Naive B cell (primary cell): ENCODE results near the gene PSG4. TPM values are rescaled to one million over a fixed set of nuclear protein-coding genes. Genes with fewer than 3 reads are reported as not detected.
"Not testable (repeated sequence)": the region's sequence is repeated elsewhere in the genome, so short reads cannot be mapped to it uniquely, and the experiment has no call there.

Source experiments
- ATAC-seq, 2 donors: fragments of 150-1000 bp; cut with Tn5 transposase; 2 replicates each; pipeline ENCODE4 v1.10.0; 2021; ENCODE audit warnings: low read depth in 2 of 2, mild to moderate bottlenecking in 2 of 2, moderate library complexity in 2 of 2
- DNase-seq: peaks from one replicate; pipeline ENCODE4 v3.0.0; 2022
- H3K27ac Mint-ChIP-seq, 6 donors: one replicate each; pipeline ENCODE4 v1.8.0; 2020 to 2022; ENCODE audit warnings: mild to moderate bottlenecking in 6 of 6, mixed read lengths in 6 of 6, moderate library complexity in 5 of 6, inconsistent platforms in 2 of 6
- H3K27me3 Mint-ChIP-seq, 3 donors: one replicate each; pipeline ENCODE4 v1.8.0; 2021 to 2022; ENCODE audit warnings: mixed read lengths in 3 of 3, mild to moderate bottlenecking in 1 of 3
- H3K36me3 Mint-ChIP-seq, 2 donors: one replicate each; pipeline ENCODE4 v1.8.0; 2020 to 2022; ENCODE audit warnings: mixed read lengths in 2 of 2, inconsistent platforms in 1 of 2, mild to moderate bottlenecking in 1 of 2
- H3K4me1 Mint-ChIP-seq, 3 donors: one replicate each; pipeline ENCODE4 v1.8.0; 2020 to 2022; ENCODE audit warnings: mixed read lengths in 3 of 3, inconsistent platforms in 1 of 3, mild to moderate bottlenecking in 1 of 3, moderate library complexity in 1 of 3
- H3K4me3 Mint-ChIP-seq, 8 donors: one replicate each; pipeline ENCODE4 v1.8.0; 2020 to 2022; ENCODE audit warnings: mild to moderate bottlenecking in 8 of 8, mixed read lengths in 8 of 8, moderate library complexity in 8 of 8, inconsistent platforms in 2 of 8
- H3K9me3 Mint-ChIP-seq, 7 donors: one replicate each; pipeline ENCODE4 v1.8.0; 2020 to 2022; ENCODE audit warnings: mixed read lengths in 7 of 7, mild to moderate bottlenecking in 5 of 7, inconsistent platforms in 2 of 7, moderate library complexity in 1 of 7
- polyA plus RNA-seq, 6 donors: library from polyadenylated mRNA; unstranded; fragments of 300-500 nt; fragmentation: Illumina TruSeq; gene quantifications; one replicate each; pipeline ENCODE4 v1.2.3, GENCODE V29; 2021; ENCODE audit warnings: low read depth in 6 of 6

Gene PSG4
- polyA plus RNA-seq, 6 donors from 2014 or later = not detected

DNA sequence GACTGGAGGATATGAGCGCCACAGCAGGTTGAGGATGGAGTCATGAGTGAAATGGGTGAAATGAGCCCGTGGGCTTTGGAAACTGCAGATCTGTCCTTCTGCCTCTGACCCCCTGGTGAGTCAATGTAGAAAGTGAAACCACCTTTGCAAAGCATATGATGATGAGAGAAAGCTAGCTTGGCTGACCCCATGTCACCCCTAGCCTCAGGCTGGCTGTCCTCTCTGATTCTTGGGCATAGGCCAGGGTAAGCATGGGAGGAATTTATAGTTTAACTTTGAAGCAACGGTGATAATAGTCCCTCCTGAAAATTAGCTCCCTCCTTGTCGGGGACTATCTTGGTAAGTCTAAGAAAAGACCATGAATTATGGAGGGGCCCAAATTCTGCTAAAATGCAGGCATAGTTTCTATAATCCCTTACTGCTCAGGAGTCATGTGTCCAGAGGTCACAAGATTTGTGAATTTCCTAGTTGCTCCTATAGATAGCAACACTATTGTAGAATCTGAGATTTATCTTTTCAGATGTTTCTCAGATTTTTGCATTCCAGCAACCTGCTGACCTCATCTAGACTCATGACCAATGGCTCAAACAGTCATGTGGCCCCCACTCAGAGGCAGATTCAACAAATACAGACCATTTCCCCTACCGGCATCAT, 18.9 kb upstream of the PSG4 start:
- not testable (repeated sequence) for H3K27ac Mint-ChIP-seq, H3K36me3 Mint-ChIP-seq, H3K4me3 Mint-ChIP-seq, ATAC-seq, DNase-seq, H3K4me1 Mint-ChIP-seq, H3K27me3 Mint-ChIP-seq
- H3K9me3 Mint-ChIP-seq = peaks cover 8 to 79% (median 50%) of the 10 kb centered on the region in 7 donors

DNA sequence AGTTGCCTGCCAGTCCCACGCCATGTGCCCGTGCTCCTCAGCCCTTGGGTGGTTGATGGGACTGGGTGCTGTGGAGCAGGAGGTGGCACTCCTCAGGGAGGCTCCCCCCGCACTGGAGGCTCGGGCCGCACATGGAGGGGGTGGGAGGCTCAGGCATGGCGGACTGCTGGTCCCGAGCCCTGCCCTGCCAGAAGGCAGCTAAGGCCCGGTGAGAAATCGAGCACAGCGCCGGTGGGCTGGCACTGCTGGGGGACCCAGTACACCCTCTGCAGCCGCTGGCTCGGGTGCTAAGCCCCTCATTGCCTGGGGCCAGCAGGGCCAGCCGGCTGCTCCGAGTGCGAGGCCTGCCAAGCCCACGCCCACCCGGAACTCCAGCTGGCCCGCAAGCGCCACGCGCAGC, 16.5 kb upstream of the PSG4 start:
- not testable (repeated sequence) for H3K27ac Mint-ChIP-seq, H3K36me3 Mint-ChIP-seq, H3K27me3 Mint-ChIP-seq, DNase-seq, H3K4me3 Mint-ChIP-seq, ATAC-seq, H3K4me1 Mint-ChIP-seq
- peaks cover 6 to 74% (median 34%) of the 10 kb centered on the region in 7 donors for H3K9me3 Mint-ChIP-seq

DNA sequence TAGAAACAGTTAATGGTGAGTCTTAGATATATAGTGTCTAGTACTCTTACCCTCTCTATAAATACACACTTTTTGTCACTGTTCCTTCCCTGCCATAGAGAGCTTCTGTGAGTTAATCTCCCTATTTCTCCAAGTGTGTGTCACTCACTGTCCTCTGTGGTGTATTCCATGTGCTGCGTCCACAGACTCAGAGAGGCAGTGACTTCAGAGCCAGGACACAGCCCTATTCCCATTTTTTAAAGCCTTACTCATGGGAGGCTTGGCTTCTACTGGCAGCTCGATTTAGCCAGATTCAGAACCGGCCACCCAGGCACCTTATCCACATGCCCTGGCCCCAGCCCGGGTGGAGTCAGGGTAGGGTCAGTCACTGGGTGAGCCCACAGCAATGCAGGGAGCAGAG, 13.7 kb upstream of the PSG4 start:
- not testable (repeated sequence) for ATAC-seq, H3K4me3 Mint-ChIP-seq, H3K4me1 Mint-ChIP-seq, H3K27ac Mint-ChIP-seq, H3K36me3 Mint-ChIP-seq, DNase-seq
- Mint-ChIP-seq H3K27me3 (peaks cover 3 to 11% (median 8%) of the 10 kb centered on the region in 3 donors), H3K9me3 (peaks cover 9 to 47% (median 12%) of the 10 kb centered on the region in 7 donors)

DNA sequence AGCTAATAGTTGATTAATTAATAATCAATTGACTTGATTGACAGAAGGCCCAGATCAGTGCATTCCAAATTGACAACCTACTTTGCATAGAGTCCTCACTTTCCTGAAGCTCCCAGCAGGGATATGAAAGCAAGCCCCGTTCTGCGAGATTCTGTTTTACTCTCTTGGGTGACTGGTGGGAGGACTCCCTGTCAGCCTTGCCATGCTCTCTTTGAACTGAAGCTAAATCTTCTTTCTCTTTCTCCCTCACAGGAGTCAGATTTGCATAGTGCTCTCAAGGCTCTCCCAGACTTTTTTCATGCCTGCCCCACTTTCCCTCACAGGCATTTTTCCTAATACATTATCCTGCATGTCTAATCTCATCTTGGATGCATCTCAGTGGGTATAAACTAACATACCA, 10.4 kb upstream of the PSG4 start:
- H3K4me1 Mint-ChIP-seq, DNase-seq, H3K4me3 Mint-ChIP-seq, H3K27ac Mint-ChIP-seq, ATAC-seq, H3K36me3 Mint-ChIP-seq: not testable (repeated sequence)
- H3K27me3 Mint-ChIP-seq = peaks cover 5 to 12% (median 8%) of the 10 kb centered on the region in 3 donors
- H3K9me3 Mint-ChIP-seq = peaks cover under 1 to 21% (median 8%) of the 10 kb centered on the region in 7 donors

DNA sequence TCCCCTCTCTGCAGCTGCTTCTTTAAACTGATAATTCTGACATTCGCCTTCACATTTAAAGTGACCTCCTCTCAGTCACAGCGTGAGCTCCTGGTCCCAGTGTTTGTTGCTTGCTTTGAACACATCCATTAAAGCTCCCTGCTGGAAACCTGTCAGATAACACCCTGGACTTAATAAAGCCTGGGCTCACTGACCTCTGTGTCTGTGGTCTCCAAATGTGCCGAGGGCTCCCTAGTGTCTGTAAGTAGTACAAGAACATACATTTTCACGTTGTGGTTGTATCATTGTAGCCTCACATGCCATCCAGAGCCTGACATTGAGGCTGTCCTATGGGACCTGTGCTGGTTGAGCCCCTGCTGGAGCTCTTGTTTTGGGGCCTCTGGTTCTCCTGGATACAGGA, 2.6 kb upstream of the PSG4 start:
- Mint-ChIP-seq H3K4me3 (no peak overlapping the region), H3K36me3 (no peaks in the 10 kb centered on the region)

DNA sequence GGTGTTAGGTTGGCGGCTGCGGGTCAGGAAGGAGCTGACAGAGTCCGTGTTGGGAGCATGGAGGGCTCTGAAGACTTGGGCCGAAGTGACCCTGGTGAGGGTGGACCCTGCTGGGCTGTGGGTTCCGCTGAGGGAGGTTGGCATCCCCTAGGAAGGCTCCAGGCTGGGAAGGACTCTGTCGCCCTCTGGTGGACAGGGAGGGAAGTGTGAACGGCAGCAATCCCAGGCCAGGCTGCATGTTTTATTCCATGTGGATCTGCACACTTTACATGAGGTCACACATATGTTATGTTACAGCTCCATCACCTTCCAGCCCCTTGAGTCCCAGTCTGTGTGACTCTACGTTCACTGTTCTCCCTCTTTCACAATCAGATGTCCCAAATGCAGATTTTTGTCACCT, 1.7 kb upstream of the PSG4 start:
- not testable (repeated sequence) for DNase-seq, H3K4me3 Mint-ChIP-seq, H3K27ac Mint-ChIP-seq, H3K4me1 Mint-ChIP-seq, ATAC-seq, H3K9me3 Mint-ChIP-seq, H3K36me3 Mint-ChIP-seq
- peaks cover 11 to 24% (median 13%) of the 10 kb centered on the region in 3 donors for H3K27me3 Mint-ChIP-seq

More for the DNA sequence above, 2.6 kb upstream of the PSG4 start:
- peaks cover 0 to 4% (median 0%) of the 10 kb centered on the region in 7 donors for H3K9me3 Mint-ChIP-seq
- DNase-seq (no peak), ATAC-seq (no peak)
- no peak overlapping the region for H3K27ac Mint-ChIP-seq
- peaks cover 11 to 24% (median 13%) of the 10 kb centered on the region in 3 donors for H3K27me3 Mint-ChIP-seq
- H3K4me1 Mint-ChIP-seq = no peaks in the 10 kb centered on the region

DNA sequence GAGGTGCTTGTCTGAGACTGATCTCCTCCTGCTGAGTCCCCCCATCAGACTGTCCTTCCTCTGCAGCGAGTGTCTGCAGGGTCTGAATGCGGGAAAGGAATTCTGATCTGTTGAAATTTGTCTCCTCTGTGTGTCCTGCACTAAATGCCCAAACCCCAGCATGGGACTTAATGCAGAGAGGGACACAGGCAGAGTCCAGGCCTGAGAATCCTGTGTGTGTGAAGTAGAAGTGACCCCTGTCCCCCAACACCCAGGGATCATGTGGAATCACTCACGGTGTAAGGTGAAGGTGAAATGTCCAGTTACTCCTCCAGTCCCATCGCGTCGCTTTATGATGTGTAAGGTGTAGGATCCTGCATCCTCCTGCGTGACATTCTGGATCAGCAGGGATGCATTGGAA, 1.8 kb downstream of the PSG4 start:
- not testable (repeated sequence) for ATAC-seq, H3K36me3 Mint-ChIP-seq, H3K4me3 Mint-ChIP-seq, H3K4me1 Mint-ChIP-seq, DNase-seq, H3K27ac Mint-ChIP-seq, H3K9me3 Mint-ChIP-seq
- peaks cover 0 to 15% (median 4%) of the 10 kb centered on the region in 3 donors for H3K27me3 Mint-ChIP-seq

DNA sequence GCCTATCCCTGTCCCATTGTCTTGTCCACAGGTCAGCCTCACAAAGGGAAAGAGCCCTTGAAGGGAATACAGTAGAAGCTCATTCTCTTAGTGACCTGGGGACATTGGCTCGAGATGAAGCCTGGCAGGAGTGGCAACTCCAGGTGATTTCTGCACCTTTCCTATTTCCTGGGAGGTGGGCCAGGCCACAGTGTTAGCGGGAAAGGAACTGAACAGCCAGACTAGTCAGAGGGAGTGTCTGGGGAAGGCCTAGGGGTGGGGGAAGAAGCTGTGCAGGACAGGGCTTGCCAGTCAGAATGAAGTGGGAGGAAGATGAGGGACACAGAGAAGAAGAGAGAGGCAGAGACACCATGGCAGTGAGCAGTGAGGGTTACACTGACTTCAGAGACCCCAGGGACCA, 3.5 kb downstream of the PSG4 start:
- DNase-seq, H3K9me3 Mint-ChIP-seq, H3K27ac Mint-ChIP-seq, H3K4me3 Mint-ChIP-seq, H3K4me1 Mint-ChIP-seq, H3K36me3 Mint-ChIP-seq, ATAC-seq: not testable (repeated sequence)
- peaks cover 0 to 15% (median 4%) of the 10 kb centered on the region in 3 donors for H3K27me3 Mint-ChIP-seq

DNA sequence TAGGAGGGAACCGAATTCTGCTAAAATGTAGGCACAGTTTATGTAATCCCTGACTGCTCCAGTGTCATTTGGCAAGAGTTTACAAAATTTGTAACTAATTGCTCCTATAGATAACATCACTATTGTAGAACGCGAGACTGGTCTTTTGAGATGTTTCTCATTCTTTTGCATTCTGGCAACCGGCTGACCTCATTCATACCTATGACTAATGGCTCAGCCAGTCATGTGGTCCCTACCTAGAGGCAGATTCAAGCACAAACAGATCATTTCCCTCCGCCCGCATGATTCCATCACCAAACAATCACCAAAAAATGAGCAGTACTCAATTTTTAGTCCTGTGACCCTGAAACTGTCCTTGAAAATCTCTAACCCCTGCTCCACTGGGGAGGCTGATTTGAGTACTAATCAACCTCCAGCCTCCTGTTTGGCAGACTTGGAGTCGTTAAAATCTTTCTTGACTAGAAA, 4.1 kb downstream of the PSG4 start:
- H3K4me1 Mint-ChIP-seq, H3K36me3 Mint-ChIP-seq, DNase-seq, H3K4me3 Mint-ChIP-seq, ATAC-seq, H3K27ac Mint-ChIP-seq, H3K9me3 Mint-ChIP-seq: not testable (repeated sequence)
- H3K27me3 Mint-ChIP-seq = peaks cover 0 to 11% (median 8%) of the 10 kb centered on the region in 3 donors

DNA sequence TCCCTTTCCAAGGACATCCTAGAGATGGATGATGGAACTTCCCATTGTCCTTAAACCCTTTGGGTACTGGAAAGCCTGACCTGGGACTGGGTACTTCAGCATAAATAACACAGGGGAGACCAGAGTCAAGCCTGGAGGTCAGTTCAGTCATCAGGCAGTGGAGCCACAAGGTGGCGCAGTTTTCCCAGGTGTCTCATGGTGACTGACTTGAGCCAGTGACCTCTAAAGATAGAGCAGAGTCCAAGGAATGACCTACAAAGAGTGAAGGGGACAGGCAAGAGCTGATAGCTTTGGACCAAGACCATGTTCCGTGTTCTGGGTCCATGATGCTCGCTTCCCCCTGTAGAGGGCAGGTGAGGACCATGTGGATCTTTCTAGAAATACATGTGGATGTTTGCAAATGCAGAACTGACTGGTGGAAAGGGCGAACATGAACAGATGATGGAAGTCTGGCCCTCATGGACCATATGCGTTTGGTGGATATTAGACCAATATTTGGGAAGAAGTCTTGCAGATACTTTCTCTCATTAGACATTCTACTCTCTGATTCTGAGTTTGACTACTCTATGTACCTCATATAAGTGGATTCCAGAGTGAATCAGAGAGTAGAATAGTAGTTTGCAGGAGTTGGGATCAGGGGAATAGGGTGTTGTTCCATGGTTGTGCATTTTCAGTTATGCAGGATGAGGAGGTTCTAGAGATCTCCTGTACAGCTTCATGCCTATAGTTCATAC, 6.6 kb downstream of the PSG4 start:
- ATAC-seq, H3K4me1 Mint-ChIP-seq, H3K9me3 Mint-ChIP-seq, H3K27ac Mint-ChIP-seq, DNase-seq, H3K36me3 Mint-ChIP-seq: not testable (repeated sequence)
- Mint-ChIP-seq H3K4me3 (peak overlapping the region in 1 of 8 donors; percentile 53), H3K27me3 (peaks cover 13 to 29% (median 20%) of the 10 kb centered on the region in 3 donors)

DNA sequence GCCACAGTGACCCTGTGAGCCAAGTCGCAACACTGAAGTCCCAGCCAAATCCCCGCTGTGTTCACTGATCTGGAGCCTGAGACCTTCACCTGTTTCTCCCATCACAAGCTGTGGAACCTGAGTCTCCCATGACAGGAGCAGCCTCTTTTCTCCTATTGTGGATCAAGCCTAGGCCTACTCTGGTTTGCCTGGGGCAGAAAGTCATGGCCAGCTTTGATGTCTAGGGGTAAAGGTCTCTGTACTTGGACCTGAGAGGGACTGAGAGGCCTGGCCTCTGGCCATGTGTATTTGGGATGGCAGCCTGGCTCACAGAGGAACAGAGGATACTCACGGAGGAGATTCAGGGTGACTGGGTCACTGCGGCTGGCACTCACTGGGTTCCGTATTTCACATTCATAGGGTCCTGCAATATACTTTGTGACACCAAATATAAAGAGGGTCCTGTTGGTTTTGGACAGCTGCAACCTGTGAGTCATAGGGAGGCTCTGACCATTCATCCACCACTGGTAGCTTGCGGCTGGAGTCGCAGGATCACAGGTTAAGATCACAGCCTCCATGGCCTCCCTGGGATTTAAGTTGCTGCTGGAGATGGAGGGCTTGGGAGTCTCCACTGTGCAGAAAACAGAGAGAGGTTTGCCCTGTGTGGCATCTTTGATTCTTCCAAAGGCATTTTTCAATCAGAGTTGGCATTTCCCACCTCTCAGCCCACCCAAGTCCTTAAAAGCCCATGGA, 7.6 kb downstream of the PSG4 start:
- ATAC-seq, H3K9me3 Mint-ChIP-seq, H3K36me3 Mint-ChIP-seq, H3K4me3 Mint-ChIP-seq, H3K4me1 Mint-ChIP-seq, H3K27ac Mint-ChIP-seq, DNase-seq: not testable (repeated sequence)
- peaks cover 13 to 33% (median 22%) of the 10 kb centered on the region in 3 donors for H3K27me3 Mint-ChIP-seq

DNA sequence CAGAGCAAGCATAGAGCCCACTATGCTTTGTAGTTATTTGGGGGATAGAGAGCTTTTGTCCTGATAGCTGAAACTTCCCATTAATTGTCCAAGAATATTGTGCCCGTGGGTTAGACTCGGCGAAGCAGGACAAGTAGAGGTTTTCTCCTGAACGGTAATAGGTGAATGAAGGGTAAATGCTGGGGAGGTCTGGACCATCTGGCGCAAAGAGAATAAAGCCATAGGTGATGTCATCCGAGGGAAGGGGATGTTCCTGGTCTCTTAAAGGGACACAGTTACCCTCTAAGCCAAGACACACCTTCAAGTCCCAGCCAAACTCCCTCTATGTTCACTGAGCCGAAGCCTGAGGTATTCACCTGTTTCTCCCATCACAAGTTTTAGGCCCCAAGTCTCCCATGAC, 11.0 kb downstream of the PSG4 start:
- not testable (repeated sequence) for DNase-seq, H3K27ac Mint-ChIP-seq, H3K36me3 Mint-ChIP-seq, H3K9me3 Mint-ChIP-seq, H3K4me3 Mint-ChIP-seq, ATAC-seq, H3K4me1 Mint-ChIP-seq
- H3K27me3 Mint-ChIP-seq = peaks cover 22 to 39% (median 29%) of the 10 kb centered on the region in 3 donors

DNA sequence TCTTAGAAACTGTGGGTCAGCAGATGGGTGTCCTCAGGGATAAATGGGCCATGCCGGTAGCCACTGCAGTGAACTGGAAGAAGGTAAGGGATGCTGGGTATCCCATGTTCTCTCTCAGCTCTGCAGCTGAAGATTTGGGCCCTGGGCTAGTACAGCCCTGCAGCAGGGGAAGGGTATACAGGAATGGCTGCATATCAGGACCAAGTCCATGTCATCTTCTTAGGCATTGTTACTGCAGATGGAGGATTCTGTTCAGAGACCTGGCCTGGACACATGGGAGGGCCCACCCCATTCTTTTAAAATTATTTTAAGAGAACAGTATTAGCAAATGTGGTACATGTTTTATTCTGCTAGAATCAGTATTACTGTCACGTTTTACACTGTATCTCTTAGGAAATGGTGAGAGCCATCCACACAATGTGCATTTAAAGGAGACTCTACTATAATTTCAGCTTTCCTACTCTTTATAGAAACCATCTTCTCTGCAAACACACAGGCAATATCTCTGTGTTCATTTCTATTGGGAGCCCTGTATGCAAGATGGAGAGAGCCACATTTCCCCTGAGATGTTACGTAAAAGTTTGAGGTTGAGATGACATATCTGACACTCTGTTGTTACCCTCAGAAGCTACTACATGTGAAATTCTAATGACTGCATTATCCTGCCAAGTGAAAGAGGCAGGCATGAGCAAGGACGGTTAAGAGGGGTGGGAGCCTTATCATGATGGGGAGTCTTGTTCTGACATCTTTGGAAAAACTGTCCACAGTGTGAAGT, 12.9 kb downstream of the PSG4 start:
- not testable (repeated sequence) for H3K9me3 Mint-ChIP-seq, H3K27ac Mint-ChIP-seq, H3K4me1 Mint-ChIP-seq, H3K4me3 Mint-ChIP-seq, DNase-seq, H3K36me3 Mint-ChIP-seq, ATAC-seq
- H3K27me3 Mint-ChIP-seq = peaks cover 28 to 53% (median 29%) of the 10 kb centered on the region in 3 donors
